ENCODE results near the gene APBA2.

DNA sequence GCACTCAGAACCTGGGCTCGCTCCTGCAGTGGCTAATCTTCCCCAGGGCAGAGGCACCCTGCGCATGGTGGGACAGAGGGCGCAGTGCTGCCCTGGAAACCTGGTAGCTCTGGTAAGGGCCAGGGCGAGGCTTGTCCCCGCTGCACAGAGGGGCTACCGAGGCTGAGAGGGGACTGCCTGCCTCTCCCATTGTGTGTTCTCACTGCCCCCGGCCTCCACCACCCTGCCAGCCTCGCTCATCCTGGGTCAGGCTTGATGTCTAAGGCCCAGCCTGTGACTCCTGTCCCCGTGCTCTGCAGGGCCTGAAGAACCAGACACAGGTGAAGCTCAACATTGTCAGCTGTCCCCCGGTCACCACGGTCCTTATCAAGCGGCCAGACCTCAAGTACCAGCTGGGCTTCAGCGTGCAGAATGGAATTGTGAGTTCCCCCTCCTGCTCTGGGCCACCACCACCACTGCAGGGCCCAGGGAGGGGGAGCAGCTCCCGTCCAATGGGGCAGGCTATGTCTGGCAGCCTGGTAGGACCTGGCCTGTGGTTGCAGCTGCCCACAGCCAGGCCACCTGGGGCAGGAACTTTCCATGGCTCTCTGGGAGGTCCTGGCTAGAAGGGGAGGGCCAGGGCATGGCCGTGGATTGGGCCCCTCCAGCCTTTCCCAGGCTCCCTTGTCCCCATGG is 222.3 kb downstream of the APBA2 start:
- TF ChIP-seq, protein P1, sequence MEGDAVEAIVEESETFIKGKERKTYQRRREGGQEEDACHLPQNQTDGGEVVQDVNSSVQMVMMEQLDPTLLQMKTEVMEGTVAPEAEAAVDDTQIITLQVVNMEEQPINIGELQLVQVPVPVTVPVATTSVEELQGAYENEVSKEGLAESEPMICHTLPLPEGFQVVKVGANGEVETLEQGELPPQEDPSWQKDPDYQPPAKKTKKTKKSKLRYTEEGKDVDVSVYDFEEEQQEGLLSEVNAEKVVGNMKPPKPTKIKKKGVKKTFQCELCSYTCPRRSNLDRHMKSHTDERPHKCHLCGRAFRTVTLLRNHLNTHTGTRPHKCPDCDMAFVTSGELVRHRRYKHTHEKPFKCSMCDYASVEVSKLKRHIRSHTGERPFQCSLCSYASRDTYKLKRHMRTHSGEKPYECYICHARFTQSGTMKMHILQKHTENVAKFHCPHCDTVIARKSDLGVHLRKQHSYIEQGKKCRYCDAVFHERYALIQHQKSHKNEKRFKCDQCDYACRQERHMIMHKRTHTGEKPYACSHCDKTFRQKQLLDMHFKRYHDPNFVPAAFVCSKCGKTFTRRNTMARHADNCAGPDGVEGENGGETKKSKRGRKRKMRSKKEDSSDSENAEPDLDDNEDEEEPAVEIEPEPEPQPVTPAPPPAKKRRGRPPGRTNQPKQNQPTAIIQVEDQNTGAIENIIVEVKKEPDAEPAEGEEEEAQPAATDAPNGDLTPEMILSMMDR (IDR thresholded peaks at IDR 0.05), result no peak
- no peak for TF ChIP-seq POLR2A (IDR thresholded peaks at IDR 0.05)
